SJSA1 (cell line): ENCODE data around the gene C10orf62. TPM values are rescaled to one million over a fixed set of nuclear protein-coding genes. Genes with fewer than 3 reads are reported as not detected.

ENCODE experiments used
- DNase-seq, 2 experiments: peaks; one replicate each; pipeline ENCODE4 v3.0.0-alpha.2; 2015 to 2020; ENCODE audit warnings: low spot score in 2 of 2, low read depth in 1 of 2
- H3K27ac ChIP-seq: fragments of 250-450 bp; sonication (Bioruptor Pico); 2 replicates; pipeline ENCODE4 v1.5.1; 2020; ENCODE audit warnings: mild to moderate bottlenecking, moderate library complexity
- H3K27me3 ChIP-seq: fragments of 250-450 bp; sonication (Bioruptor Pico); replicated peaks from 2 replicates; pipeline ENCODE4 v1.5.1; 2020; ENCODE audit warnings: mild to moderate bottlenecking, moderate library complexity
- H3K36me3 ChIP-seq: fragments of 250-450 bp; sonication (Bioruptor Pico); 2 replicates; pipeline ENCODE4 v1.5.1; 2020; ENCODE audit warnings: mild to moderate bottlenecking
- H3K4me1 ChIP-seq: fragments of 250-450 bp; sonication (Bioruptor Pico); replicated peaks from 2 replicates; pipeline ENCODE4 v1.6.1; 2021; ENCODE audit warnings: mild to moderate bottlenecking
- H3K4me3 ChIP-seq: fragments of 250-450 bp; sonication (Bioruptor Pico); 2 replicates; pipeline ENCODE4 v1.5.1; 2020; ENCODE audit warnings: mild to moderate bottlenecking
- H3K9me3 ChIP-seq: fragments of 250-450 bp; sonication (Bioruptor Pico); replicated peaks from 2 replicates; pipeline ENCODE4 v1.5.1; 2020; ENCODE audit warnings: mild to moderate bottlenecking
- total RNA-seq: library from RNA; depleted of rRNA; stranded (reverse); fragments of >200 nt; shearing (Covaris generic); gene quantifications from 2 replicates; pipeline ENCODE4 v1.2.3, GENCODE V29; 2014

C10orf62 gene
- total RNA-seq, 1 experiment from 2014 or later, result not detected

DNA sequence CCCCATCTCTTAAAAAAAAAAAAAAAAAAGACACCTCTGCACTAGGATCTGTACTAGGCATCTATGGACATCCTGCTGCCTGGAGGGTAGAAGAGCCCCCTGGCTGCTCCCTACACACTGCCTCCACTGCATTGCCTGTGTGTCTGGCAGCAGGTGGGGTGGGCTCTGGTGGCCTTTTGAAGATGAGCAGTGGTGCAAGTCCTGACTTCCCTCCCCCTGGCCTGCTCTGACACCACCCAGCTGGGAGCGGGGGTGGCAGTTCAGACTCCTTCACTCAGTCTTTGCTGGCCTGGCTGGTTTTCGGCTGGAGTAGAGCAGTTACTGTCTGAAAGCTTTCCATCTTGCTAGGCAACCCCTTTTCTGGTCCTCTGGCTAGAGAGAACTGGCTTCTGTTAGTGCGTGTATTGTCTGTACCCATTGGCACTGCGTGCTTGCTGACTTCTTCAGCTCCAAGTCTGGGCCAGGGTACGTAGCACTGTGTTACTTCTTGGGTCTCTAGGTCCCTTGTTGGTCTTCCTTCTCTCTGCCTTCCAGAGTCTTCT, 17.6 kb downstream of the C10orf62 start:
- Histone ChIP-seq H3K27me3 (no peaks in the 10 kb centered on the region), H3K9me3 (no peaks in the 10 kb centered on the region), H3K4me3 (no peak overlapping the region), H3K4me1 (no peaks in the 10 kb centered on the region), H3K36me3 (no peaks in the 10 kb centered on the region), H3K27ac (no peak overlapping the region)
- no peak for DNase-seq

GRCh38 chr10:97608991-97609561, 19.6 kb downstream of the C10orf62 start:
- H3K27ac ChIP-seq, result no peak overlapping the region
- no peaks in the 10 kb centered on the region for H3K36me3 ChIP-seq
- H3K4me1 ChIP-seq, result no peaks in the 10 kb centered on the region
- no peak for DNase-seq
- H3K9me3 ChIP-seq, result no peaks in the 10 kb centered on the region
- no peaks in the 10 kb centered on the region for H3K27me3 ChIP-seq
- H3K4me3 ChIP-seq, result no peak overlapping the region

DNA sequence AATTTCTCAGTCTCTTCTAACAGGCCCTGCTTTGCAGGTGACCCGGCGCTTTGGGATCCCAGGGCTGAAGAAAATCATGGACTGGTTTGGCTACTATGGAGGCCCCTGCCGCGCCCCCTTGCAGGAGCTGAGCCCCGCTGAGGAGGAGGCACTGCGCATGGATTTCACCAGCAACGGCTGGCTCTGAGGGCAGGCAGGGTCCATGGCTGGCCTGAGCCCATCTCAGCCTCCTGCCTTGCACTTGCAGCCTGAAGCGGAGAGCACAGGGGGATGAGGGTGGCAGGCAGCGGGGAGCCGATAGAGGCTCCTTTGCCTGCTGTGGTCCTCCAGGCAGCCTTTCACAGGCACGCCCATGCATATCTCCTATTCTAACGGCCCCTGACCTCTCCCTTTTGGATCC, 22.0 kb downstream of the C10orf62 start:
- Histone ChIP-seq H3K27me3 (no peaks in the 10 kb centered on the region), H3K36me3 (no peaks in the 10 kb centered on the region)
- DNase-seq, result no peak

GRCh38 chr10:97612386-97612785, 22.9 kb downstream of the C10orf62 start:
- H3K27me3 ChIP-seq, result no peaks in the 10 kb centered on the region
- peak in 1 of 2 experiments; percentile 31 for DNase-seq
- no peaks in the 10 kb centered on the region for H3K4me1 ChIP-seq
- no peaks in the 10 kb centered on the region for H3K9me3 ChIP-seq
- H3K27ac ChIP-seq, result no peak overlapping the region
- H3K36me3 ChIP-seq, result no peaks in the 10 kb centered on the region
- no peak overlapping the region for H3K4me3 ChIP-seq

More for the DNA sequence above, 22.0 kb downstream of the C10orf62 start:
- Histone ChIP-seq H3K4me1 (no peaks in the 10 kb centered on the region), H3K9me3 (no peaks in the 10 kb centered on the region), H3K27ac (no peak overlapping the region), H3K4me3 (no peak overlapping the region)

- H3K27me3 ChIP-seq, result no peaks in the 10 kb centered on the region
- H3K4me3 ChIP-seq, result no peak overlapping the region
- H3K36me3 ChIP-seq, result no peaks in the 10 kb centered on the region
- H3K9me3 ChIP-seq, result no peaks in the 10 kb centered on the region
- DNase-seq, result no peak
- H3K27ac ChIP-seq, result no peak overlapping the region
- H3K4me1 ChIP-seq, result no peaks in the 10 kb centered on the region
Measured at GRCh38 chr10:97618285-97618684, 28.8 kb downstream of the C10orf62 start.

DNA sequence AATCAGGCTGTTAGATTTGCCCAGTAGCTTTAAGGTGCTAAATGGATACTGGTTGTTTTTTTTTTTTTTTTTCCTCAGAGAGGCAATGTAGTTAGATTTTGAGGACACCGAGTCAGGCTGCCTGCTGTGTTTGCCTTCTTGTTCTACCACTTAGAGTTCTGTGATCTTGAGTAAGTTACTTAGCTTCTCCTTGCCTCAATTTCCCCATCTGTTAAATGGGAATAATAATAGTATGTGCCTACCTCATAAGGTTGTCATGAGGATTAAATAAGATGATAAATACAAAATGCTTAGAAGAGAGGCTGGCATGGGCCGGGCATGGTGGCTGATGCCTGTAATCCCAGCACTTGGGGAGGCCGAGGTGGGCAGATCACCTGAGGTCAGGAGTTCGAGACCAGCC, 29.2 kb downstream of the C10orf62 start:
- Histone ChIP-seq H3K27ac (no peak overlapping the region), H3K27me3 (no peaks in the 10 kb centered on the region), H3K4me1 (no peaks in the 10 kb centered on the region), H3K9me3 (no peaks in the 10 kb centered on the region), H3K4me3 (no peak overlapping the region), H3K36me3 (no peaks in the 10 kb centered on the region)
- DNase-seq, result no peak

- no peak for DNase-seq
- Histone ChIP-seq H3K27ac (no peak overlapping the region), H3K4me1 (no peaks in the 10 kb centered on the region), H3K27me3 (no peaks in the 10 kb centered on the region), H3K36me3 (no peaks in the 10 kb centered on the region), H3K9me3 (no peaks in the 10 kb centered on the region), H3K4me3 (no peak overlapping the region)
Measured at GRCh38 chr10:97623277-97623676, 33.8 kb downstream of the C10orf62 start.

DNA sequence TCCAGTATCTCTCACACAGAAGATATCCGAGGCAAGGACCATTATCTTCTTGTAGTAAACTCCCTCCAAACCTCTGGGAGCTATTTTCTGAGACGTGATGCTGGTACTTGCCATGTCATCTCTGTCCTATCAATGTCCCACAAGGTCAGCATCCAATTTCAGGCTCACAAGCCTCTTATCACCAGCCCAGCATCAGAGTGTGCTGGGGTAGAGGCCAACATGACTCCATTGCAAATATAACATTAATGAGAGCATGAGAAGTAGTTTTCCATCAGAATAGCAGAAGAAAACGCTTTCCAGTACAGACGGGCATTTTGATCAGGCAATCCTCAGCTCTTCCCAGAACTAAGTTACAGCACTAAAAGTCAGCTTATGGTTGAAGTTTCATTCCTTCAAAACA, 38.2 kb downstream of the C10orf62 start:
- Histone ChIP-seq H3K9me3 (no peaks in the 10 kb centered on the region), H3K27ac (no peak overlapping the region), H3K4me1 (no peaks in the 10 kb centered on the region), H3K27me3 (no peaks in the 10 kb centered on the region), H3K4me3 (no peak overlapping the region), H3K36me3 (no peaks in the 10 kb centered on the region)
- no peak for DNase-seq

DNA sequence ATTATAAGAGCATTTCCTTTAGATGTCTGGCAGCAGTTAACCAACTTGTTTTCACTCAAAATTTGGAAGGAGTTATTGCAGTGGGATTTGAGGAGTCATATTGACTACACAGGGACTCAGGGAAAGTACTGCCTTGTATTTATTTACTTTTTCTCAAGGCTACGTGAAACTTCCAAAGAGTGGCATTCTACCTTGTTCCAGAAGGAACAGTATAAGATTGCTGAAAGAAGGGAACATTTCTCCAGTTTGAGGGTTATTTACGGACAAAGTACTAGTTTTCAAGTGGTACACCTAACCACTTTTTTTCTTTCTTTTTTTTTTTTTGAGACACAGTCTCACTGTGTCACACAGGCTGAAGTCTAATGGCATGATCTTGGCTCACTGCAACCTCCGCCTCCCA, 38.7 kb downstream of the C10orf62 start:
- Histone ChIP-seq H3K4me1 (no peaks in the 10 kb centered on the region), H3K9me3 (no peaks in the 10 kb centered on the region), H3K27me3 (no peaks in the 10 kb centered on the region), H3K4me3 (no peak overlapping the region), H3K27ac (no peak overlapping the region), H3K36me3 (no peaks in the 10 kb centered on the region)
- no peak for DNase-seq

- Histone ChIP-seq H3K4me1 (peaks cover 4% of the 10 kb centered on the region), H3K9me3 (no peaks in the 10 kb centered on the region), H3K36me3 (no peaks in the 10 kb centered on the region), H3K4me3 (no peak overlapping the region), H3K27me3 (no peaks in the 10 kb centered on the region), H3K27ac (no peak overlapping the region)
- no peak for DNase-seq
Measured at GRCh38 chr10:97629289-97629688, 39.8 kb downstream of the C10orf62 start.

GRCh38 chr10:97631098-97631497, 41.6 kb downstream of the C10orf62 start:
- DNase-seq, result no peak
- Histone ChIP-seq H3K27me3 (no peaks in the 10 kb centered on the region), H3K36me3 (no peaks in the 10 kb centered on the region), H3K9me3 (no peaks in the 10 kb centered on the region), H3K4me1 (peaks cover 4% of the 10 kb centered on the region), H3K27ac (no peak overlapping the region), H3K4me3 (no peak overlapping the region)

DNA sequence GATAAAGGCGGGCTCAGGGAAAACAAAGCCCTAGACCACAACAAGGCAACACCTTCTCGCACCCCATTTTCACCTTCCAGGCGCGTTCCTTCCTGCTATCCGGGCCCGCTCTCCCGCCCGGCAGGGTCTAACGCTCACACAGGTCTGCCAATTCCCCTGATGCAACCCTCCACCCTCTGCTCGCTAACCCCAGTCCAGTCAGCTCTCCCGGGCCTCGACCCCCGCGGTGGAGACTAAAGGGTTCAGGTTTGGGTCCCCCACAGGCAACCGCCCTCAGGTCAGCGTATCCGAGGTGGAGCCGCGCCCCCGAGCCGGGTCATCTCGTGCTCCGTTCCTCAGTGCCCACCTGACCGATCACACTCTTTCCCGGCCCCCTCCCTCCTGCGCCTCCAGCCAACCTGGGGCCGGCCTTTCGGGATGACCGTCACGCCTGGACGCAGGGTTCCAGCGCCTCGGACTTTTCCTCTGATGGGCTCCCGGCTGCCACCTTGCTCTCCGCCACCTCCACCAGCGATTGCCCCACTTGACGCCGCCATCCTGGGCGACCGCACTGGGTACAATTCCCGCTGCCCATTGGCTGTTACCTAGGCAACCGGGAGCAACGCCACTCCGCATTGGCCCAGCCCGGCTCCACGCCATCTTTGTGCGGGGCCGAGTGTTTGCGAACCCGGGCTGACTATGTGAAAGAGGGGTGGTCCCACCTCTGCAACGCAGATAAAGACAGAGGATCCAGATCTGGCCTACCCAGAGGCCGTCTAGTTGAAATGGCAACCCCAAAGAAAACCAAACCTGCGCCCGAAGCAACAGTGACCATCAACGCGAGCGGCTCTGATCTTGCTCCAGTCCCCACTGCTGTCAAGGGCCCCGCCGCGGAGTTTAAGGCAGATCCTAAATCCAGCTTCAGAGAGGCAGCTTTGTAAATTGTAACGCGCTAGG, 43.7 kb downstream of the C10orf62 start, which contains the start of gene MORN4:
TSS of gene MORN4 (minus strand) at position 552 of the 936 bp plus-strand sequence. CDS start 13,847 bp downstream, outside the sequence.
- Histone ChIP-seq H3K27ac (no peak within 1 kb of the TSS), H3K9me3 (no peaks in the 10 kb centered on the region), H3K4me1 (peaks cover 4% of the 10 kb centered on the region), H3K36me3 (no peaks in the 10 kb centered on the region), H3K4me3 (peak within 1 kb of the TSS; percentile 66), H3K27me3 (no peaks in the 10 kb centered on the region)
- peak; percentile 86 to 94 for DNase-seq

- DNase-seq, result no peak
- Histone ChIP-seq H3K27me3 (no peaks in the 10 kb centered on the region), H3K9me3 (no peaks in the 10 kb centered on the region), H3K36me3 (no peaks in the 10 kb centered on the region), H3K4me3 (peak overlapping the region; percentile 66), H3K4me1 (peaks cover 4% of the 10 kb centered on the region), H3K27ac (no peak overlapping the region)
Measured at GRCh38 chr10:97633921-97634320, 44.4 kb downstream of the C10orf62 start.

GRCh38 chr10:97635577-97635976, 46.1 kb downstream of the C10orf62 start:
- no peaks in the 10 kb centered on the region for H3K27me3 ChIP-seq
- peaks cover under 1% of the 10 kb centered on the region; the same call in 1 of the 2 replicates for H3K36me3 ChIP-seq
- peaks cover 4% of the 10 kb centered on the region for H3K4me1 ChIP-seq
- DNase-seq, result no peak
- no peak overlapping the region for H3K27ac ChIP-seq
- no peak overlapping the region for H3K4me3 ChIP-seq
- no peaks in the 10 kb centered on the region for H3K9me3 ChIP-seq
